Measurements from ENCODE around the gene PLPP3.

PLPP3 gene

DNA sequence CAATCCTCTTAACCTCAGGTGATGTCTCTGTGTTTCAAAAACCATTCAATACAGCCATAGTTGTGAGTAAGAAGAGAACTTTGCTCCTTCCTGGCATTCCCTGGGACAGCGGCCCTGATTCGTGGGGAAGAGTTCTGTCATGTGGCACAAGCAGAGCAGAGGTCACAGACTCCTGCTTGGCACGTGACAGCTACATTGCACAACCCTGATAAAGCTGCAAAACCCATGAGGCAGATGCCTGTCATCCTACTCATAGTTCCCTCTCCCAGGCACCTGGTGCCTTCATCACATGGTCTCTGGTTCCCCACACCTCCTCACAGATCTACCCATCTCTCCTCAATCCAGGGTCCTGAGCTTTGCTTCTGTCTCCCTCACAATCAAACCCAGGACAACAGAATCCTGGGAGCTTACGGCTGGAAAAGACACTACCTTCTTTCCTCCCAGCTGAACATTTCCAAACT is 70.8 kb downstream of the PLPP3 start:
- H3K9me3 ChIP-seq (ENCODE audit: control insufficient read depth, insufficient read depth, low read depth, low read length), result no peaks in the 10 kb centered on the region
- no peaks in the 10 kb centered on the region for H3K27me3 ChIP-seq (ENCODE audit: control insufficient read depth, insufficient read depth, low read length)
- peaks cover 40% of the 10 kb centered on the region for H3K4me1 ChIP-seq (ENCODE audit: control insufficient read depth, insufficient read depth, low read length)
- H3K4me3 ChIP-seq (ENCODE audit: low read depth, low read length), result no peak overlapping the region
- H3K36me3 ChIP-seq (ENCODE audit: control insufficient read depth, insufficient read depth, low read length), result peaks cover 90% of the 10 kb centered on the region
- no peak overlapping the region for H3K9ac ChIP-seq (ENCODE audit: low read length)
- no peak overlapping the region for H3K27ac ChIP-seq (ENCODE audit: low read depth, low read length)

DNA sequence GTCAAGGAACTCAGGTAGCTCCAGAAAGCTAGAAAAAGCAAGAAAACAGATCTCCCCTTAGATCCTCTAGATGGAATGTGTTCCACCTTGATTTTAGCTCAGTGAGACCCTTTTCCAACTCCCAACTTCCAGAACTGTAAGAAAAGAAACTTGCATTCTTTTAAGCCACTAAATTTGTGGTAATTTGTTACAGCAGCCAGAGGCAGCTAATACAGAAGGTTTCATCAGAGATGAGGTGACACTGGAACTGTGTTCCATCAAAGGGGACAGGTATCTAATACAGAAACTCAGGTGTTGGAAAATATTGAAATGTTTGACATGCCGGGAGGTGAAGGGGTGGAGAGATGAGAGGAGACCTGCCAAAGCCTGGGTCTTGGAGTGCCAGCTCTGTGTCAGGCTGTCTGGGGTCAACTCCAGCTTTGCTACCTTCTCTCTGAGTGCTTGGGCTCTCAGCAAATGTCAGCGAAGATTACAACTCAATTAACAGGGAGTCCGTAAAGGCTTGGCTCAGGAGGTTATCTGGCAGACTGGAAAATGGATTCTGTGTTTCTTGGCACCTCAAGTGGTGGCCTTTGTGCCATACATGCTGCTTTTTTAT is 71.3 kb downstream of the PLPP3 start:
- no peaks in the 10 kb centered on the region for H3K27me3 ChIP-seq (ENCODE audit: control insufficient read depth, insufficient read depth, low read length)
- peaks cover 40% of the 10 kb centered on the region for H3K4me1 ChIP-seq (ENCODE audit: control insufficient read depth, insufficient read depth, low read length)
- no peak overlapping the region for H3K27ac ChIP-seq (ENCODE audit: low read depth, low read length)
- peaks cover 92% of the 10 kb centered on the region for H3K36me3 ChIP-seq (ENCODE audit: control insufficient read depth, insufficient read depth, low read length)
- no peaks in the 10 kb centered on the region for H3K9me3 ChIP-seq (ENCODE audit: control insufficient read depth, insufficient read depth, low read depth, low read length)
- H3K9ac ChIP-seq (ENCODE audit: low read length), result no peak overlapping the region
- no peak overlapping the region for H3K4me3 ChIP-seq (ENCODE audit: low read depth, low read length)

DNA sequence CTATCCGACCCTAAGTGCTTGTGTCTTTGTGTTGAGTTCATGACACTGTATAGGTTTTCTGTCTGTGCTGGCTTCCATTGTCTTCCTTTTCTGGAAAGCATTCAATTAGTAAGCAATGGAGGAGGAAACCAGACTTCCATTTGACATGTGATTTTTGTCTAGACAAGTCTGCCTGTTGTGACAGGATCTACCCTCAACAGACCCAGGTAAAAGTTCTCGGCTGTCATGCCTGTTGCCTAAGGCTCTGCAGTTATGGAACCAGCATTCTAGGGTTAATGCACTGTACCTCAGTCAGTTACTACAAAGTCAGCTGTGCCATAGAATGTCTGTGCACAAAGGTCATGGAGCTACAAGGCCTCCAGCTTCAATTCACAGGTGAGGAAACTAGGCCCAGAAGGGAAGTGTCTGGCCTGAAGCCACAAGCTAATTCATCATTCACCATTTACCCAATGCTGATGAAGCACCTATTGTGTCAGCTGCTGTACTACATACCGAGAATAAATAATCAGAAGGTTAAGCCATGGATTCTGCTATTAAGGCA is 72.3 kb downstream of the PLPP3 start:
- H3K4me3 ChIP-seq (ENCODE audit: low read depth, low read length), result no peak overlapping the region
- H3K4me1 ChIP-seq (ENCODE audit: control insufficient read depth, insufficient read depth, low read length), result peaks cover 39% of the 10 kb centered on the region
- H3K9ac ChIP-seq (ENCODE audit: low read length), result no peak overlapping the region
- no peaks in the 10 kb centered on the region for H3K9me3 ChIP-seq (ENCODE audit: control insufficient read depth, insufficient read depth, low read depth, low read length)
- H3K27ac ChIP-seq (ENCODE audit: low read depth, low read length), result no peak overlapping the region
- H3K27me3 ChIP-seq (ENCODE audit: control insufficient read depth, insufficient read depth, low read length), result no peaks in the 10 kb centered on the region
- H3K36me3 ChIP-seq (ENCODE audit: control insufficient read depth, insufficient read depth, low read length), result peaks cover 94% of the 10 kb centered on the region

DNA sequence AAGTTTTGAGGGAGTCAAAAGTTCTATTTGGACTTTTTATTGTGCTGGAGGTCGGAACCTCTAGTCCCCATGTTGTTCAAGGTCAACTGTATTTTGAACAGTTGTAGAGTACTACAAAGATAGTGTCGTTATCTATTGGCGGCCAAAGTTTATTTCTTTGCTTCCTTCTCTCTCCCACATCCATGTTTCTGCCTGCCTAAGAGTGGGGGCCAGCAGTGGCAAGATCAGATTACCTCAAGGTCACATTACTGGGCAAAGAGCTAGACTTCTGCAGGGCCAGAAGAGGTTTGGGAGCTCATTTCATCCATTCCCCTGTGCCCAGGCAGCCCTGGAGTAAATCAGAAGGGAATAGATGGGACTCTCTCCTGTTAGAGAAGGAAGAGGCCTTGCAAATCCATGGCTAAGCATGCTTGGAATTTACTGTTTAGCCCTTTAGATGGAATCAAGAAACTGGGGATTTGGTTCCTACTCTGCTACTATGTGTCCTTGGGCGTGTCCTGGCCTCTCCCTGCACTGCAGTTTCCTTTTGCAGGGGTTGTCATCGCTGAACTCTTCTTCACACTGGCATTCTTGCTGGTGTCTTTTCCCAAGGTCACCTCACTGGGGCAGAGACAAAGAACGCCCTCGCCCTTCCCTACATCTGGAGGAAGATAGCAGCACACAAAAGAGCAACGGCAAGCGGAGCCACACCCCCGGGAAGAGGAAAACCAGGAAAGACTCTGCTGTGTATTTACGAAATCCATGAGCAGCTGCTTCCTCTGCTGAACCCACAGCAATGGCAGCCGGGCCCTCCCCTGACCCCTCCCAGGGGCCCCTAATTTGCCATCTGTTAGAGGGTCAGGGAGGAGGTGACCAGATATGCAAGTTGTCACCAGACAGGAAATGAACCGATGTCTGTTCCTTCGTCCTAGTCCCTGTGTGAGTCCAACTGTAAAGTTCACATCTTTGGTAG is 73.3 kb downstream of the PLPP3 start:
- Histone ChIP-seq H3K27ac (ENCODE audit: low read depth, low read length) (no peak overlapping the region), H3K4me3 (ENCODE audit: low read depth, low read length) (no peak overlapping the region), H3K36me3 (ENCODE audit: control insufficient read depth, insufficient read depth, low read length) (peaks cover 94% of the 10 kb centered on the region), H3K4me1 (ENCODE audit: control insufficient read depth, insufficient read depth, low read length) (peaks cover 30% of the 10 kb centered on the region), H3K9ac (ENCODE audit: low read length) (no peak overlapping the region), H3K9me3 (ENCODE audit: control insufficient read depth, insufficient read depth, low read depth, low read length) (no peaks in the 10 kb centered on the region), H3K27me3 (ENCODE audit: control insufficient read depth, insufficient read depth, low read length) (no peaks in the 10 kb centered on the region)

DNA sequence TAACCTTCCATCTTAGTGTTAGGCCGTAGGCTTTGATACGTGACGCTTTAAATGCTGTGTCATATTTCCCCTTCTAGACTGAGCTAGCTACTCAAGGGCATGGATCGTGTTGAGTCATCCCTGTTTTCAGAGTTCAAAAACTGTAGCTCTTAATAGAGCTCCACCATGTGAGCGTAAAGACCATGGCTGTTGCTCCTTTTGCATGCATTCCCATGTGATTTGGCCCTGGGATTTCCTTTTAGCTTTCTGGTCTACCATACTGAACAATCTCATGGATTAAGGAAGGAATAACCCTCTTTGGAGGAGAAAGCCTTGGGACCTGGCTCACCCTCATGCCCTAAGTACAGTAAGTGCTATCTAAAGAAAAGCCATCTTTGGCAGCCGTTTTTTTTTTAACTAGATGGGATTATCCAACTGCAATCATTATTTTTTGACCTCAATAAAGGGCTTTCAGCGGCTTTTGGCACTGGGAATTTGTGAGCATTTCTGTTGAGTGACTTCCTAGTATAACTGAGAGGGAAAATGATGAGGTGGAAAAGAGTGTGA is 76.6 kb downstream of the PLPP3 start:
- no peaks in the 10 kb centered on the region for H3K9me3 ChIP-seq (ENCODE audit: control insufficient read depth, insufficient read depth, low read depth, low read length)
- no peak overlapping the region for H3K27ac ChIP-seq (ENCODE audit: low read depth, low read length)
- H3K36me3 ChIP-seq (ENCODE audit: control insufficient read depth, insufficient read depth, low read length), result peaks cover 78% of the 10 kb centered on the region
- no peak overlapping the region for H3K9ac ChIP-seq (ENCODE audit: low read length)
- H3K4me1 ChIP-seq (ENCODE audit: control insufficient read depth, insufficient read depth, low read length), result peaks cover 17% of the 10 kb centered on the region; the same call in 1 of the 2 replicates
- no peak overlapping the region for H3K4me3 ChIP-seq (ENCODE audit: low read depth, low read length)
- H3K27me3 ChIP-seq (ENCODE audit: control insufficient read depth, insufficient read depth, low read length), result no peaks in the 10 kb centered on the region

DNA sequence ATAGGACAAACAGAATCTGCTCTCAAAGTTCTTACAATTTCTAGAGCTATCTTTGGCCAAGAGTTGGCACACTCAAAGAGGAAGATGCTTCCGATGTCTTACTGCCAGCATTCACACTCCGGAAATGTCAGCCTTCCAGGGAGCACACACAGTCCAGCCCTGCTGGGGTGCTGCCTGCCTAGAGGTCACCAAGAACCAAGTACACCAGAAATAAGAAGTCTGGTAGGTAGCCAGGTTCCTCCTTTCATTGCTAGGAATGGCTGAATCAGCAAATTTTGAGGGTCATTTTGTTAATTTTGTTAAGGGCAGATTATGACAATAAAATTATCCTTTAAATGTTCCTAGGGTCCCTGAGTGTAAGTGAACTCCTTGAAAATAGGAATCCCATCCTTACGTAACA is 77.5 kb downstream of the PLPP3 start:
- Histone ChIP-seq H3K27ac (ENCODE audit: low read depth, low read length) (no peak overlapping the region), H3K27me3 (ENCODE audit: control insufficient read depth, insufficient read depth, low read length) (no peaks in the 10 kb centered on the region), H3K9ac (ENCODE audit: low read length) (no peak overlapping the region), H3K36me3 (ENCODE audit: control insufficient read depth, insufficient read depth, low read length) (peaks cover 77% of the 10 kb centered on the region), H3K4me3 (ENCODE audit: low read depth, low read length) (no peak overlapping the region), H3K9me3 (ENCODE audit: control insufficient read depth, insufficient read depth, low read depth, low read length) (no peaks in the 10 kb centered on the region), H3K4me1 (ENCODE audit: control insufficient read depth, insufficient read depth, low read length) (peaks cover 23% of the 10 kb centered on the region; the same call in 1 of the 2 replicates)

DNA sequence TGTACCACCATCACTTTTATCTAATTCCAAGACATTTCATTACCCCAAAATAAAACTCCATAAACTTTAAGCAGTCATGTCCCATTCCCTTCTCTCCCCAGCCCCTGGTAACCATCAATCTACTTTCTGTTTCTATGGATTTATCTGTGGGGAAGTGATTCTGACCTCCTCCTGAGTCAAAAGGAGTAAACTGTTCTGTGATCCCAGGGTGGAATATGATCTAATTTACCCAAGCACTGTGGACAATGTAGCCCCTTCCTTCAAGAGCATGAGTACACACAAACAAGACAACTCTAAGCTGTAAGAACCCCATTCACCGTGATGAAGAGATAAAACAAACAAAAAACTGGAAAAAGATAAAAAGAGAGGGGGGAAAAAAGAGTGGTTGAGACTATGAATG is 77.9 kb downstream of the PLPP3 start:
- Histone ChIP-seq H3K36me3 (ENCODE audit: control insufficient read depth, insufficient read depth, low read length) (peaks cover 77% of the 10 kb centered on the region), H3K27me3 (ENCODE audit: control insufficient read depth, insufficient read depth, low read length) (no peaks in the 10 kb centered on the region), H3K4me3 (ENCODE audit: low read depth, low read length) (no peak overlapping the region), H3K27ac (ENCODE audit: low read depth, low read length) (no peak overlapping the region), H3K4me1 (ENCODE audit: control insufficient read depth, insufficient read depth, low read length) (peaks cover 20% of the 10 kb centered on the region; the same call in 1 of the 2 replicates), H3K9ac (ENCODE audit: low read length) (no peak overlapping the region), H3K9me3 (ENCODE audit: control insufficient read depth, insufficient read depth, low read depth, low read length) (no peaks in the 10 kb centered on the region)

DNA sequence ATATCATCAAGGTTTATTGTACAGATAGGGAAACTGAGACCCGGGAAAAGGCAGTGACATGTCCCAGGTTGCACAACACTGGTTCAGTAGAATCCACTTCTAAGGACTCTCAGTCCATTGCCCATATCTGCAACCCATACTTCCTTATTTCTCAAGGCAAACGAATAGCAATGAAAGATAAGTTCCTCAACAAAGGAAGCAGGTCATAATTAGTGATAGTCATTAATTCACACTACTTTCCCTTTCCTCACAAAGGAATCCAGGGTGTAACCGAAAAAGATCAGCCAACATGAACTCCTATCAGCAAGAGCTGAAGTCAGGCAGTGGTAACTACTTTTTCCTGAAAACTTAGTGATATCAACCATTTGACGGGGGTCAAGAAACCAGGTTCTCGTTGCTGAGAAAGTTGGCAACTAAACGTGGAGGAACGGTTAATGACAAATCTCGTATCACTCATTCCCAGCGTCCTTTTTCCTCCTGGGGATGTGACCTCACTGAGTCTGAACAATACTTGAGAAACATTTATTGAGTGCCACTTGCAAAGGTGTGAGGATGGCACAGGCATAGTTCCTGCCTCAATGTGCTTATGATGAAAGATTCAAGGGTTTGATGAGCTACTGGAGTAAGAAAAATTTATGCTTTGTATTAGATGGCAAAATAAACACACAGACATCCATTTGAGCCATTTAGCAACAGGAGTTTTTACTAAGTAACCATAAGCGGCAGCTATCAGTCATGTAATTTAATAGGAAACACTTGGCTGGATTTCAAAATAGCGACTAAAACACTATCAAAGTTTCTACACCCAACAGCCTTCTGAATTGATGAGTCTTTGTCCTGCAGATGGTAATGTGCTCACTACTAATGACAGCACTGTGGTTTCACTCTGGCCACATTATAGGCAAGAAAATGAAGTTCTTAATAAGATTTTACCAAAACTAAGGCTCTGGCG is 82.3 kb downstream of the PLPP3 start:
- Histone ChIP-seq H3K36me3 (ENCODE audit: control insufficient read depth, insufficient read depth, low read length) (peaks cover 55% of the 10 kb centered on the region), H3K4me3 (ENCODE audit: low read depth, low read length) (no peak overlapping the region), H3K9me3 (ENCODE audit: control insufficient read depth, insufficient read depth, low read depth, low read length) (no peaks in the 10 kb centered on the region), H3K27ac (ENCODE audit: low read depth, low read length) (no peak overlapping the region), H3K9ac (ENCODE audit: low read length) (no peak overlapping the region), H3K4me1 (ENCODE audit: control insufficient read depth, insufficient read depth, low read length) (peaks cover 43% of the 10 kb centered on the region), H3K27me3 (ENCODE audit: control insufficient read depth, insufficient read depth, low read length) (no peaks in the 10 kb centered on the region)

DNA sequence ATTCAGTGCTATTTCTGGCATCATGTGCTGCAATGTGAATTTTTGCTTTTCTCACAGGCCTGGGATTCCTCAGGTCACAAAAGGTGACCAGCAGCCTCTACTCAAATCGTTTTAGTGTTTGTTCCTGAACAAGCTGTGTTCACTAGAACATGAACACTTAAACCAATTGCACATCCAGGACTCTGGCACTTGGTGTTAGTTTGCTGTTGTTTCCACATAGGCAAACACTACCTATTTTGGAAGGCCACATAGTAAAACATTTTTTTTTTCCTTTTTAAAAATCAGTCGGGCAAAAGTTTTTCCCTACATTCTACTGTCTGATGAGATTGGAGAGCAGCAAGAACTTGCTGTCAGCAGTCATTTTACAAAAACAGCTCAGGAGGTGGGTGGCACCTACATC is 83.2 kb downstream of the PLPP3 start:
- Histone ChIP-seq H3K27me3 (ENCODE audit: control insufficient read depth, insufficient read depth, low read length) (no peaks in the 10 kb centered on the region), H3K27ac (ENCODE audit: low read depth, low read length) (no peak overlapping the region), H3K9ac (ENCODE audit: low read length) (no peak overlapping the region), H3K36me3 (ENCODE audit: control insufficient read depth, insufficient read depth, low read length) (peaks cover 47% of the 10 kb centered on the region), H3K9me3 (ENCODE audit: control insufficient read depth, insufficient read depth, low read depth, low read length) (no peaks in the 10 kb centered on the region), H3K4me1 (ENCODE audit: control insufficient read depth, insufficient read depth, low read length) (peaks cover 44% of the 10 kb centered on the region), H3K4me3 (ENCODE audit: low read depth, low read length) (no peak overlapping the region)

DNA sequence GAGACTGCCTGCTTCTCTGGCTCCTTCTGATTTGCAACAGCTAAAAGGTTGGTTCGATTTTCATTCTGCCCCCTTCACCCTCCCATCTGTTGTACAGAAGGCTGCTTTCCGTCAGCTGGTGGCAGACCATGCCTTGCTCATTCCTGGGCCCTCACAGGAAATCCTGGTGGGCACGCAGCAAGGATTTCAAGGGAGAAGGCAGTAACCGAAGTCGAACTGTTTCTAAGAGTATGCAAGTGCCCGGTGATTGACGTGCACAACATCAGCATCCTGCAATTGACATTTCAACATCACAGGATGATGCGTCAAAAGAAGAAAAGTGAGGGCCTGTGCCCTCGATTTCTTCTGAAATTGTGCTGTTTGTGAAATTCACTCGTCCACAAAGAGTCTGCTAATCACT is 83.8 kb downstream of the PLPP3 start:
- Histone ChIP-seq H3K36me3 (ENCODE audit: control insufficient read depth, insufficient read depth, low read length) (peaks cover 46% of the 10 kb centered on the region), H3K27ac (ENCODE audit: low read depth, low read length) (no peak overlapping the region)

More for the DNA sequence above, 83.8 kb downstream of the PLPP3 start:
- H3K9me3 ChIP-seq (ENCODE audit: control insufficient read depth, insufficient read depth, low read depth, low read length), result no peaks in the 10 kb centered on the region
- H3K4me1 ChIP-seq (ENCODE audit: control insufficient read depth, insufficient read depth, low read length), result peaks cover 44% of the 10 kb centered on the region
- no peaks in the 10 kb centered on the region for H3K27me3 ChIP-seq (ENCODE audit: control insufficient read depth, insufficient read depth, low read length)
- H3K9ac ChIP-seq (ENCODE audit: low read length), result no peak overlapping the region
- no peak overlapping the region for H3K4me3 ChIP-seq (ENCODE audit: low read depth, low read length)
